ENCODE measurements around the gene TARM1.
A peak's percentile ranks its signal among the peaks of the same experiment; 100 is the strongest.

TARM1 gene

DNA sequence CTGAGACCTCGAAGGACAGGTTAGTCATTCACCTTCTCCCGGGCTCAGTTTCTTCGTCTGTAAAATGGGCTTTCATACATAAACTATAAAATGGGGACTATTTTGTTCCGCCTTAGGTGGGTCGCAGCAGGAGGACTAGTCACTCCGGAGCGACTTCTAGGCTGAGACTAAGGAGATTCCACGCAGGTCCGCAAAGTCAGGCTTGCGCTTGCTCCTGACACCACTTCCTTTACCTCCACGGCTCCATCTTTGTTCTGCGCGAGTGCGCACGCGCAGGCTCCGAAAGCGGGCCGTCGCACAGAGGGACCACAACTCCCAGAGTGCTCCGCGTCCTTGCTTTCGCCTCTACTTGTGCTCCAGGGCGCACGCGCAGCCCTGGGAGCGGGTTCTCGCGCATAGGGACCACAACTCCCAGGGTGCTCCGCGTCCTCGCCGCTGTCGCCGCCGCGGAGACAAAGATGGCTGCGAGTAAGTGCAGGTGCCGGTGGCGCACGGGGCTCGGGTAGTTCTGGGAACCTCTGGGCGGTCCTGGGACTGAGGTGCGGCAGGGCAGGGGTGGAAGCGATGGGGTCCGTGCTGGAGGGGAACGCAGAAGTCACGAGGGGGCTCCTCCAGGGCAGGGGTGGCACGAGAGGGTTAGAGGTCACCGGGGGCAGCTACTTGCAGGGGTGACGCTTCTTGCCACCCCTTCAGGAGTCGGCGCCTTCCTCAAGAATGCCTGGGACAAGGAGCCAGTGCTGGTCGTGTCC lies 21.4 kb upstream of the TARM1 start, which contains the start of gene NDUFA3 (continued):
- TF ChIP-seq ZNF626 (tag by site-specific recombination; IDR thresholded peaks at IDR 0.05) (no peak), ZNF510 (tag by site-specific recombination; IDR thresholded peaks at IDR 0.05; ENCODE audit: insufficient replicate concordance) (no peak), YY2 (tag by site-specific recombination; IDR thresholded peaks at IDR 0.05) (peak; percentile 91), SP3 (tag by site-specific recombination; IDR thresholded peaks at IDR 0.05) (peak; percentile 71), KLF9 (tag by site-specific recombination; IDR thresholded peaks at IDR 0.05; ENCODE audit: low read depth) (no peak; the same call in 1 of the 2 replicates), ZXDB (tag by site-specific recombination; IDR thresholded peaks at IDR 0.05) (peak; percentile 85; the same call in 1 of the 2 replicates), ZNF2 (tag by site-specific recombination; IDR thresholded peaks at IDR 0.05) (peak; percentile 32; the same call in 1 of the 2 replicates), ZBTB21 (tag by site-specific recombination; IDR thresholded peaks at IDR 0.05) (no peak), ZNF341 (tag by site-specific recombination; IDR thresholded peaks at IDR 0.05; ENCODE audit: low read depth) (no peak), HOXD13 (CRISPR knock-in tag; IDR thresholded peaks at IDR 0.05; ENCODE audit: borderline replicate concordance) (0 out of 2 replicates have a peak, but pooled peaks have one; percentile 15), ZNF571 (tag by site-specific recombination; IDR thresholded peaks at IDR 0.05) (no peak), BCL11B (tag by site-specific recombination; IDR thresholded peaks at IDR 0.05; ENCODE audit: low read depth) (peak; percentile 32; the same call in 1 of the 2 replicates), ZNF121 (tag by site-specific recombination; IDR thresholded peaks at IDR 0.05) (no peak), ZNF777 (tag by site-specific recombination; IDR thresholded peaks at IDR 0.05; ENCODE audit: borderline replicate concordance) (no peak), ZNF366 (tag by site-specific recombination; conservative IDR thresholded peaks at IDR 0.05) (no peak), ZNF24 (tag by site-specific recombination; IDR thresholded peaks at IDR 0.05) (0 out of 2 replicates have a peak, but pooled peaks have one; percentile 34), ZNF629 (tag by site-specific recombination; IDR thresholded peaks at IDR 0.05) (no peak), TRIM28 (IDR thresholded peaks at IDR 0.05; ENCODE audit: borderline replicate concordance, low read length) (no peak), GLI2 (tag by site-specific recombination; IDR thresholded peaks at IDR 0.05; ENCODE audit: borderline replicate concordance, low read depth) (no peak), ZNF16 (tag by site-specific recombination; IDR thresholded peaks at IDR 0.05; ENCODE audit: low read depth) (no peak), RBAK (tag by site-specific recombination; IDR thresholded peaks at IDR 0.05) (no peak), ZNF133 (tag by site-specific recombination; IDR thresholded peaks at IDR 0.05) (no peak)
- TF ChIP-seq, protein P1, sequence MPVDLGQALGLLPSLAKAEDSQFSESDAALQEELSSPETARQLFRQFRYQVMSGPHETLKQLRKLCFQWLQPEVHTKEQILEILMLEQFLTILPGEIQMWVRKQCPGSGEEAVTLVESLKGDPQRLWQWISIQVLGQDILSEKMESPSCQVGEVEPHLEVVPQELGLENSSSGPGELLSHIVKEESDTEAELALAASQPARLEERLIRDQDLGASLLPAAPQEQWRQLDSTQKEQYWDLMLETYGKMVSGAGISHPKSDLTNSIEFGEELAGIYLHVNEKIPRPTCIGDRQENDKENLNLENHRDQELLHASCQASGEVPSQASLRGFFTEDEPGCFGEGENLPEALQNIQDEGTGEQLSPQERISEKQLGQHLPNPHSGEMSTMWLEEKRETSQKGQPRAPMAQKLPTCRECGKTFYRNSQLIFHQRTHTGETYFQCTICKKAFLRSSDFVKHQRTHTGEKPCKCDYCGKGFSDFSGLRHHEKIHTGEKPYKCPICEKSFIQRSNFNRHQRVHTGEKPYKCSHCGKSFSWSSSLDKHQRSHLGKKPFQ (tag by site-specific recombination; IDR thresholded peaks at IDR 0.05), result no peak
- TF ChIP-seq, protein P2, sequence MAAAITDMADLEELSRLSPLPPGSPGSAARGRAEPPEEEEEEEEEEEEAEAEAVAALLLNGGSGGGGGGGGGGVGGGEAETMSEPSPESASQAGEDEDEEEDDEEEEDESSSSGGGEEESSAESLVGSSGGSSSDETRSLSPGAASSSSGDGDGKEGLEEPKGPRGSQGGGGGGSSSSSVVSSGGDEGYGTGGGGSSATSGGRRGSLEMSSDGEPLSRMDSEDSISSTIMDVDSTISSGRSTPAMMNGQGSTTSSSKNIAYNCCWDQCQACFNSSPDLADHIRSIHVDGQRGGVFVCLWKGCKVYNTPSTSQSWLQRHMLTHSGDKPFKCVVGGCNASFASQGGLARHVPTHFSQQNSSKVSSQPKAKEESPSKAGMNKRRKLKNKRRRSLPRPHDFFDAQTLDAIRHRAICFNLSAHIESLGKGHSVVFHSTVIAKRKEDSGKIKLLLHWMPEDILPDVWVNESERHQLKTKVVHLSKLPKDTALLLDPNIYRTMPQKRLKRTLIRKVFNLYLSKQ (tag by site-specific recombination; IDR thresholded peaks at IDR 0.05; ENCODE audit: borderline replicate concordance), result no peak
- TF ChIP-seq, protein P3, sequence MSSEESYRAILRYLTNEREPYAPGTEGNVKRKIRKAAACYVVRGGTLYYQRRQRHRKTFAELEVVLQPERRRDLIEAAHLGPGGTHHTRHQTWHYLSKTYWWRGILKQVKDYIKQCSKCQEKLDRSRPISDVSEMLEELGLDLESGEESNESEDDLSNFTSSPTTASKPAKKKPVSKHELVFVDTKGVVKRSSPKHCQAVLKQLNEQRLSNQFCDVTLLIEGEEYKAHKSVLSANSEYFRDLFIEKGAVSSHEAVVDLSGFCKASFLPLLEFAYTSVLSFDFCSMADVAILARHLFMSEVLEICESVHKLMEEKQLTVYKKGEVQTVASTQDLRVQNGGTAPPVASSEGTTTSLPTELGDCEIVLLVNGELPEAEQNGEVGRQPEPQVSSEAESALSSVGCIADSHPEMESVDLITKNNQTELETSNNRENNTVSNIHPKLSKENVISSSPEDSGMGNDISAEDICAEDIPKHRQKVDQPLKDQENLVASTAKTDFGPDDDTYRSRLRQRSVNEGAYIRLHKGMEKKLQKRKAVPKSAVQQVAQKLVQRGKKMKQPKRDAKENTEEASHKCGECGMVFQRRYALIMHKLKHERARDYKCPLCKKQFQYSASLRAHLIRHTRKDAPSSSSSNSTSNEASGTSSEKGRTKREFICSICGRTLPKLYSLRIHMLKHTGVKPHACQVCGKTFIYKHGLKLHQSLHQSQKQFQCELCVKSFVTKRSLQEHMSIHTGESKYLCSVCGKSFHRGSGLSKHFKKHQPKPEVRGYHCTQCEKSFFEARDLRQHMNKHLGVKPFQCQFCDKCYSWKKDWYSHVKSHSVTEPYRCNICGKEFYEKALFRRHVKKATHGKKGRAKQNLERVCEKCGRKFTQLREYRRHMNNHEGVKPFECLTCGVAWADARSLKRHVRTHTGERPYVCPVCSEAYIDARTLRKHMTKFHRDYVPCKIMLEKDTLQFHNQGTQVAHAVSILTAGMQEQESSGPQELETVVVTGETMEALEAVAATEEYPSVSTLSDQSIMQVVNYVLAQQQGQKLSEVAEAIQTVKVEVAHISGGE (tag by site-specific recombination; conservative IDR thresholded peaks at IDR 0.05; ENCODE audit: low read depth), result peak; percentile 48; the same call in 1 of the 2 replicates
- TF ChIP-seq, protein P4, sequence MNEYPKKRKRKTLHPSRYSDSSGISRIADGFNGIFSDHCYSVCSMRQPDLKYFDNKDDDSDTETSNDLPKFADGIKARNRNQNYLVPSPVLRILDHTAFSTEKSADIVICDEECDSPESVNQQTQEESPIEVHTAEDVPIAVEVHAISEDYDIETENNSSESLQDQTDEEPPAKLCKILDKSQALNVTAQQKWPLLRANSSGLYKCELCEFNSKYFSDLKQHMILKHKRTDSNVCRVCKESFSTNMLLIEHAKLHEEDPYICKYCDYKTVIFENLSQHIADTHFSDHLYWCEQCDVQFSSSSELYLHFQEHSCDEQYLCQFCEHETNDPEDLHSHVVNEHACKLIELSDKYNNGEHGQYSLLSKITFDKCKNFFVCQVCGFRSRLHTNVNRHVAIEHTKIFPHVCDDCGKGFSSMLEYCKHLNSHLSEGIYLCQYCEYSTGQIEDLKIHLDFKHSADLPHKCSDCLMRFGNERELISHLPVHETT (tag by site-specific recombination; IDR thresholded peaks at IDR 0.05), result no peak
- TF ChIP-seq, protein P5, sequence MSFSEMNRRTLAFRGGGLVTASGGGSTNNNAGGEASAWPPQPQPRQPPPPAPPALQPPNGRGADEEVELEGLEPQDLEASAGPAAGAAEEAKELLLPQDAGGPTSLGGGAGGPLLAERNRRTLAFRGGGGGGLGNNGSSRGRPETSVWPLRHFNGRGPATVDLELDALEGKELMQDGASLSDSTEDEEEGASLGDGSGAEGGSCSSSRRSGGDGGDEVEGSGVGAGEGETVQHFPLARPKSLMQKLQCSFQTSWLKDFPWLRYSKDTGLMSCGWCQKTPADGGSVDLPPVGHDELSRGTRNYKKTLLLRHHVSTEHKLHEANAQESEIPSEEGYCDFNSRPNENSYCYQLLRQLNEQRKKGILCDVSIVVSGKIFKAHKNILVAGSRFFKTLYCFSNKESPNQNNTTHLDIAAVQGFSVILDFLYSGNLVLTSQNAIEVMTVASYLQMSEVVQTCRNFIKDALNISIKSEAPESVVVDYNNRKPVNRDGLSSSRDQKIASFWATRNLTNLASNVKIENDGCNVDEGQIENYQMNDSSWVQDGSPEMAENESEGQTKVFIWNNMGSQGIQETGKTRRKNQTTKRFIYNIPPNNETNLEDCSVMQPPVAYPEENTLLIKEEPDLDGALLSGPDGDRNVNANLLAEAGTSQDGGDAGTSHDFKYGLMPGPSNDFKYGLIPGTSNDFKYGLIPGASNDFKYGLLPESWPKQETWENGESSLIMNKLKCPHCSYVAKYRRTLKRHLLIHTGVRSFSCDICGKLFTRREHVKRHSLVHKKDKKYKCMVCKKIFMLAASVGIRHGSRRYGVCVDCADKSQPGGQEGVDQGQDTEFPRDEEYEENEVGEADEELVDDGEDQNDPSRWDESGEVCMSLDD (tag by site-specific recombination; IDR thresholded peaks at IDR 0.05), result peak; percentile 94; the same call in 1 of the 2 replicates
- TF ChIP-seq, protein P6, sequence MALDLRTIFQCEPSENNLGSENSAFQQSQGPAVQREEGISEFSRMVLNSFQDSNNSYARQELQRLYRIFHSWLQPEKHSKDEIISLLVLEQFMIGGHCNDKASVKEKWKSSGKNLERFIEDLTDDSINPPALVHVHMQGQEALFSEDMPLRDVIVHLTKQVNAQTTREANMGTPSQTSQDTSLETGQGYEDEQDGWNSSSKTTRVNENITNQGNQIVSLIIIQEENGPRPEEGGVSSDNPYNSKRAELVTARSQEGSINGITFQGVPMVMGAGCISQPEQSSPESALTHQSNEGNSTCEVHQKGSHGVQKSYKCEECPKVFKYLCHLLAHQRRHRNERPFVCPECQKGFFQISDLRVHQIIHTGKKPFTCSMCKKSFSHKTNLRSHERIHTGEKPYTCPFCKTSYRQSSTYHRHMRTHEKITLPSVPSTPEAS (tag by site-specific recombination; IDR thresholded peaks at IDR 0.05), result no peak

All from HEK293 (cell line).